EL (cell line): Measurements from ENCODE around the gene MYBL2.

Source experiments
- DNase-seq: peaks from one replicate; pipeline ENCODE4 v3.0.0-alpha.2; 2016

The MYBL2 gene

DNA sequence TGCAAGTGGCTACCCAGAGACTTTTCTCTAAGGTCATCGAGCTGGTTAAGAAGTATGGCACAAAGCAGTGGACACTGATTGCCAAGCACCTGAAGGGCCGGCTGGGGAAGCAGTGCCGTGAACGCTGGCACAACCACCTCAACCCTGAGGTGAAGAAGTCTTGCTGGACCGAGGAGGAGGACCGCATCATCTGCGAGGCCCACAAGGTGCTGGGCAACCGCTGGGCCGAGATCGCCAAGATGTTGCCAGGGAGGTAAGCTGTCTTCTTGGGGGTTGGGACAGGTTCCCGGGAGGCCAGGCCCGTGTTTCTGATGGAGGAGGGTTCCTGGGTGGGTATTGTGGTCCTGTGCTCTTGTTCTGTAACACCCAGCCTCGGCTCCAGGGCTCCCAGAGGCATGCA, 19.9 kb downstream of the MYBL2 start:
- DNase-seq: no peak

- no peak for DNase-seq
These were observed 22.3 kb downstream of the MYBL2 start for GRCh38 chr20:43689165-43689564.

DNA sequence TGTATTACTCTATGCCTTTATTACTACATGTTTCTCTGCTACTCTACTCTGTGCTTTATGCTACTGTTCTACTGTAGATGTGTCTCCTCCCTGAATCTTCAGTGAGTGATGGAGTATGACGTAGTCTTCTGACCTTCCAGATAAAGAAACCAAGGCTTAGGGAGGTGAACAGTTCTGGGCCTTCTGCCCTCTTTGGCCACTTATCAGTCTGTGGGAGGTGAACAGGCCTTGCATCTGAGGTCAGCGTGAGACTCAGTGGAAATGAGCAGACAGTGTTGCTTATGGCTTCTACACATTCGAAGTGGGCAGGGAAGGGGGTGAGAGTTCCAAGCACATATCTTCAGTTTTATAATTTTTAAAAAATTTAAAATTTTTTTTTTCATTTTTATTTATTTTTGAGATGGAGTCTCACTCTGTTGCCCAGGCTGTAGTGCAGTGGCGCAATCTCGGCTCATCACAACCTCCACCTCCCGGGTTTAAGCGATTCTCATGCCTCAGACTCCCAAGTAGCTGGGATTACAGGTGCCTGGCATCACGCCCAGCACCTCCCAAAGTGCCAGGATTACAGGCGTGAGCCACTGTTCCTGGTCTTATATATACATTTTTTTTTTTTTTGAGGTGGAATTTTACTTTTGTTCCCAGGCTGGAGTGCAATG, 24.2 kb downstream of the MYBL2 start:
- DNase-seq: no peak

DNA sequence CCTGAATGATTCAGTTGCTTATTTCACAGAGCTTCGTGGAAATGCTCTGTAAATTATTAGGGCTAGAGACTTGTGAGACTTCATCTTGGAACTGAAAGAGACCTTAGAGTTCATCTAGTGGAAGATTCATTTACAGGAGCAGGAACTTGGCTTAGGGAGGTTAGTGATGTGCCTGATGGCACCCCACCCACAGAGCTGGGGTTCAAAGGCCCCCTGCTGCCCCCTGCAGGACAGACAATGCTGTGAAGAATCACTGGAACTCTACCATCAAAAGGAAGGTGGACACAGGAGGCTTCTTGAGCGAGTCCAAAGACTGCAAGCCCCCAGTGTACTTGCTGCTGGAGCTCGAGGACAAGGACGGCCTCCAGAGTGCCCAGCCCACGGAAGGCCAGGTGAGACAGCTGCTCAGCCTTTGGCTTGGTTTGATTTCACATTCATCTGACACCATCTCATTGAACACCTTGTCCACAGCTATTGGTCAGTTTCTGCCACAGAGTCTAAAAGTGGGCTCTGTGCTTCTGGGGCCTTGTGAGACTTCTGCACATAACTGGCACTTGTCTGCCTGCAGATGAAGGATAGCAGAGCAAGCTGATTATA, 25.1 kb downstream of the MYBL2 start:
- peak; percentile 59 for DNase-seq

DNA sequence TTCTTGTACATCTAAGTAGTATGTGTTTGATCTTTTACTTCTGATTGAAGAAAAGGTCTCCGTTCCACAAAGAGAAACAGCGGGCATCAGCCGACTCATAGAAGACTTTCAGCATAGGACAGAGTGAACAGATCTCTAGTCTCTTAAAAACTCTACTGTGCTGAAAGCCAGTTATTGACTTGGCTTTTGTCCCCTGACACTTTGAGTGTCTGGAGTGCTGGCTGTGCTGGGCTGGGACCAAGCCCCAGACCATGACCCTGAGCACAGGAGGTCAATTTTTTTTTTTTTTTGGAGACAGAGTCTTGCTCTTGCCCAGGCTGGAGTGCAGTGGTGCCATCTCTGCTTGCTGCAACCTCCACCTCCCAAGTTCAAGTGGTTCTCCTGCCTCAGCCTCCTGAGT, 27.8 kb downstream of the MYBL2 start:
- DNase-seq: no peak

DNA sequence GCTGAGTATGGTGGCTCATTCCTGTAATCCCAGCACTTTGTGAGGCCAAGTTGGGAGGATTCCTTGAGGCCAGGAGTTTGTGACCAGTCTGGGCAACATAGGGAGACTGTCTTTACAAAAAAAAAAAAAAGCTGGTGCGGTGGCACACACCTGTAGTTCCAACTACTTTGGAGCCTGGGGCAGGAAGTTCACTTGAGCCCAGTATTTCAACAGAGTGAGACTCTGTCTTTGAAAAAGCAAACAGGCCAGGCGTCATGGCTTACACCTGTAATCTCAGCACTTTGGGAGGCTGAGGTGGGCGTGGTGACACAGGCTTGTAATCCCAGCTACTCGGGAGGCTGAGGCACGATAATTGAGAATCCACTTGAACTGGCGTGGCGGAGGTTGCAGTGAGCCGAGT, 28.7 kb downstream of the MYBL2 start:
- no peak for DNase-seq

- no peak for DNase-seq
These were observed 33.1 kb downstream of the MYBL2 start for GRCh38 chr20:43699941-43700565.

DNA sequence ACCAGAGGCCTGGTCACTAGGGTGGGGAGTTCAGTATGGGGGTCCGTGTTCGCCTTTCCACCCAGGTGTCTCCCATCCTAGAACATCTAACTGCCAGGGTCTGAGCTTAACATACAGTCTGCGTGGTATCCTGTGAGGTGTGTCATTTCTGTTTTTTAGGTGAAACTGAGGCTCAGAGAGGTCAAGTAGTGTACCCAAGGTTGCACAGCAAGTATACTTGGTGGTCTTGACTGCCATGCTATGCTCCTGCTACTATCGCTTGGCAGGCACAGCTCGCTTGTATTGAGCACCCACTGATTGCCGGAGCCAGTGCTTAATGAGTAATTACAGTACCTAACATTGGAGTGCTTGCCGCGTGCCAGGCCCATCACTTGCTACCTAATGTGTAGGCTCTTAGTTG, 33.7 kb downstream of the MYBL2 start:
- DNase-seq: no peak

DNA sequence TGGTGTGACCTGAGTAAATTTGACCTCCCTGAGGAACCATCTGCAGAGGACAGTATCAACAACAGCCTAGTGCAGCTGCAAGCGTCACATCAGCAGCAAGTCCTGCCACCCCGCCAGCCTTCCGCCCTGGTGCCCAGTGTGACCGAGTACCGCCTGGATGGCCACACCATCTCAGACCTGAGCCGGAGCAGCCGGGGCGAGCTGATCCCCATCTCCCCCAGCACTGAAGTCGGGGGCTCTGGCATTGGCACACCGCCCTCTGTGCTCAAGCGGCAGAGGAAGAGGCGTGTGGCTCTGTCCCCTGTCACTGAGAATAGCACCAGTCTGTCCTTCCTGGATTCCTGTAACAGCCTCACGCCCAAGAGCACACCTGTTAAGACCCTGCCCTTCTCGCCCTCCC, 35.6 kb downstream of the MYBL2 start:
- no peak for DNase-seq

DNA sequence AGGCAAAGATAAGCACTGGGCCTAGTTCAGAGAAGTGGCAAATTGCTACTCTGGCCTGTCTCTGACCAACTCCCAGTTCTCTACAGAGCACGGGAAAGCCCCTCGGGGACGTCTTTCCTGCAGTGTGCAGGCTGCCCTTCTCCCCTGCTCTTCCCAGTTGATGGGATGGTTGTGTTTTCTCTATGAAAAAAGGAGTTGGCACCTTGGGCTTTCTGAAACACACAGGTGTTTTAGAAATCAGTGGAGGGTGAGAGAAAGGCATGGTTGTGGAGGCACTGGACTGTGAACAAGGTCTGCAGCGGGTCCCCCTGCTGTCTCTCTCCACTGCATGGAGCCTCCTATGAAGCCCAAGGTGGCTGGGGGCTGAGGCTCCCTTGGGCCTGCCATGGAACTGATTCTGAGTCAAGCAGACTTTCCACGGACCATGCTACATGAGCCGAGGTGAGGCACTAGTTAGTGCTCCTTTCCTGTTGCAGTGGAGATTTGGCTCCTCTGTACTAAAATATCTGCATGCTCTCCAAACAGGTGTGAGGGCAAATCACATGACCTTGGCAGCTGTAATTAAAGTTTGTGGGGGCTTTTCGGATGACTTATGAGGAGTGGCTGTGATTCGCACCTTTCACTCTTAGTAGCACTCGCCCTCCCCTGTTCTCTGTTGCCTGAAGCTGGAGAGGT, 43.6 kb downstream of the MYBL2 start:
- DNase-seq: no peak

DNA sequence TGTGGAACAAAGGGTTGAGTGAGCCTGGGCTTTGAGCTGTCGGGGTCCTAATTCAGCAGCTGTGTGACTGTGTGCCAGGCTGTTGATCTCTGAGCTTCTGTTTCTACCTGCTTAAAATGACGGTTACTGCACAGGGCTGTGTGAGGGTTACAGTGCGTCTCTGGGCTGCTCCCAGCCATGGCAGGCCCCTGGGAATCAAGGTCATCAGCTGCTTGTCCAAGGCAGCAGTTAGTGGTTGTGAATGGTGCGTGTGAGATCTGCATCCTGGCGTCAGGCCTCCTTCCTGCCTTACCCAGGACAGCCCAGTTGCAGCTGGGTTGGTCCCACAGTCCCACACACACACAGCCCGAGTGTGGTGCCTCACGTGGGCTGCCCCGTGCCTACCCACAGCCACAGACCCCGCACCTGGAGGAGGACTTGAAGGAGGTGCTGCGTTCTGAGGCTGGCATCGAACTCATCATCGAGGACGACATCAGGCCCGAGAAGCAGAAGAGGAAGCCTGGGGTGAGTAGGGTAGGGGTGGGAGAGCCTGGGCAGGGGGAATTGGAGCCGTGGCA, 44.3 kb downstream of the MYBL2 start:
- no peak for DNase-seq

DNA sequence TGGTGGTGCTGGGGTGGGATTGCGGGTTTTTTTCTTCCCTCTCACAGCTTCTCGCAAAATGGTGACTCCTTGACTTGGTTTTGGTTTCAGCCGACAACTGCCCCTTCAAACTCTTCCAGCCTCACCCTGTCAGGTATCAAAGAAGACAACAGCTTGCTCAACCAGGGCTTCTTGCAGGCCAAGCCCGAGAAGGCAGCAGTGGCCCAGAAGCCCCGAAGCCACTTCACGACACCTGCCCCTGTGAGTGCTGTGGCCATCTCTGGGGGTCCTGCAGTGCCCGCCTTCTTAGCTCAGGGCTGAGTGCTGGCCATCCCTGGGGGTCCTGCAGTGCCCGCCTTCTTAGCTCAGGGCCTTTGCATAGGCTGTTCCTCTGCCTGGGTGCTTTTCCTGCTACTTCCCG, 48.1 kb downstream of the MYBL2 start:
- no peak for DNase-seq

- DNase-seq: no peak
These were observed 48.6 kb downstream of the MYBL2 start for GRCh38 chr20:43715511-43715910.

DNA sequence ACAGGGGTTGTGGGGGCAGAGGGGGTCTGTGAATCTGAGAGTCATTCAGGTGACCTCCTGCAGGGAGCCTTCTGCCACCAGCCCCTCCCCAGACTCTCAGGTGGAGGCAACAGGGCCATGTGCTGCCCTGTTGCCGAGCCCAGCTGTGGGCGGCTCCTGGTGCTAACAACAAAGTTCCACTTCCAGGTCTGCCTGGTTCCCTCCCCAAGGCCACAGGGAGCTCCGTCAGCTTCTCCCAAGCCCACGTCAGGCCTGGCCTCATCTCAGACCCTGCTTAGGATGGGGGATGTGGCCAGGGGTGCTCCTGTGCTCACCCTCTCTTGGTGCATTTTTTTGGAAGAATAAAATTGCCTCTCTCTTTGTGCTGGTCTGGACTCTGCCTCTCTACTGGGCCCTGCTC, 49.2 kb downstream of the MYBL2 start:
- no peak for DNase-seq

GRCh38 chr20:43716757-43717615, 50.1 kb downstream of the MYBL2 start:
- DNase-seq: no peak

DNA sequence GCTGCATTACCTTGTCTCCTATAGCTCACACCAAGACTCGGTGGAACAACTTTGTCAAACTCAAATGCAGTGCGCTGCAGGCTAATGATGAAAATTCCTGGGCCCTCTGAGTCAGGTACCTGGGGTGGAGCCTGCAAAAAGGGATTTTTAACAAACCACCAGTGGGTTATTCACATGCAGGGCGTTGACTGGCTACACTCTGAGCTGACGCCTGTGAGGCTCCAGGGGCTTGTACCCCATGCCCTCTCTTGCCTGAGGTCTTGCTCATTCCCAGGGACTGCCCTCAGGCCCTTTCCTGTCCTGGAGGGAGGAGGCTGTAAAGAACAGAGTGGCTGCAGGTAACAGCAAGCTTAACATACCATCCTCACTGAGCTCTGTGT, 50.7 kb downstream of the MYBL2 start:
- DNase-seq: no peak

GRCh38 chr20:43720007-43720406, 53.1 kb downstream of the MYBL2 start:
- no peak for DNase-seq

DNA sequence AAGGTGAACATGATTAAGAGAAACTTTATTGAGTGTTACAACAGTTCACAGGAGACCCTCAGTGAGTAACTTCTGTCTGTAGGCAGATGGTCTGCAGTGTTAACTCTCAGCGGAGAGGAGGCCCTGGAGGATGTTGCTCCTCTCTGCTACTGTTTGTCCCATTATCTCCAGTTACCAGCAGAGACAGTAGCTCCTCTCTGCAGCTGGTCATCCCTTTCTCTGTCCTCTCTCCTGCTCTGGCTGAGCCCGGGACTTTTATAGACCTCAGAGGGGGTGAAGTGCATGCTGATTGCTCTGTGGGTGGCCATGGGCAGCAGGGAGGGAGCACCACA, 54.1 kb downstream of the MYBL2 start:
- DNase-seq: no peak

- no peak for DNase-seq
These were observed 54.7 kb downstream of the MYBL2 start for GRCh38 chr20:43721429-43722152.

- DNase-seq: no peak
These were observed 55.2 kb downstream of the MYBL2 start for GRCh38 chr20:43722153-43722505.

- DNase-seq: no peak
These were observed 56.3 kb downstream of the MYBL2 start for GRCh38 chr20:43723186-43723585.

GRCh38 chr20:43723735-43724134, 56.8 kb downstream of the MYBL2 start:
- no peak for DNase-seq
